Fibroblast of mammary gland (primary cell): ENCODE results near the gene AUTS2.

Experiments used
- DNase-seq: peaks from one replicate; pipeline ENCODE4 v3.0.0-alpha.2; 2010; ENCODE audit warnings: low read depth
- H3K4me3 ChIP-seq: 2 replicates; pipeline ENCODE4 v1.5.1; 2011; ENCODE audit warnings: low read depth, mild to moderate bottlenecking, low read length, moderate library complexity; ENCODE audit not compliant: control insufficient read depth
- TF ChIP-seq, protein P1 (sequence below): conservative IDR thresholded peaks from 2 replicates; pipeline ENCODE4 v1.5.1; 2011; ENCODE audit warnings: low read depth, low read length, inconsistent platforms; ENCODE audit not compliant: control insufficient read depth, insufficient read depth

The AUTS2 gene

DNA sequence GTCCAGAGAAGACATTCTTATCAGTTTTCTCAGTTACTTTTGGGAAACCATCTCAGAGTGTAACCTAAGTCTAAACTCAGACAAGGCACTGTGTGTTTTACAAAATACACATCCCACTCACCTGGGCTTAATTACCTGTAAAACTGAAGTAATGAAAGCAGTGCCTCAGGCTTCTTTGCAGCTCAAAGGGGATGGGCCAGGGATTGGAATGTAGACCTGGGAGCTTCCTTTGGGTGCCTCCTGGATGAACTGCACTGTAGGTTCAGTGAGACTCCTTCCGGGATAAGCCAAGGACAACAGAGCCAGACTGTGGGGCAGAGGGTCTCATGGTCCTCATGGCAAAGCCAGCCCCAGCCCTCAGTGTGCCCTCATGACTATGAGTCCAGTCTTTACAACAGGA, 861.3 kb downstream of the AUTS2 start:
- H3K4me3 ChIP-seq: no peak overlapping the region
- no peak for DNase-seq
- TF ChIP-seq, protein P1, sequence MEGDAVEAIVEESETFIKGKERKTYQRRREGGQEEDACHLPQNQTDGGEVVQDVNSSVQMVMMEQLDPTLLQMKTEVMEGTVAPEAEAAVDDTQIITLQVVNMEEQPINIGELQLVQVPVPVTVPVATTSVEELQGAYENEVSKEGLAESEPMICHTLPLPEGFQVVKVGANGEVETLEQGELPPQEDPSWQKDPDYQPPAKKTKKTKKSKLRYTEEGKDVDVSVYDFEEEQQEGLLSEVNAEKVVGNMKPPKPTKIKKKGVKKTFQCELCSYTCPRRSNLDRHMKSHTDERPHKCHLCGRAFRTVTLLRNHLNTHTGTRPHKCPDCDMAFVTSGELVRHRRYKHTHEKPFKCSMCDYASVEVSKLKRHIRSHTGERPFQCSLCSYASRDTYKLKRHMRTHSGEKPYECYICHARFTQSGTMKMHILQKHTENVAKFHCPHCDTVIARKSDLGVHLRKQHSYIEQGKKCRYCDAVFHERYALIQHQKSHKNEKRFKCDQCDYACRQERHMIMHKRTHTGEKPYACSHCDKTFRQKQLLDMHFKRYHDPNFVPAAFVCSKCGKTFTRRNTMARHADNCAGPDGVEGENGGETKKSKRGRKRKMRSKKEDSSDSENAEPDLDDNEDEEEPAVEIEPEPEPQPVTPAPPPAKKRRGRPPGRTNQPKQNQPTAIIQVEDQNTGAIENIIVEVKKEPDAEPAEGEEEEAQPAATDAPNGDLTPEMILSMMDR: no peak

- TF ChIP-seq, protein P1: no peak
- DNase-seq: no peak
- no peak overlapping the region for H3K4me3 ChIP-seq
Observed at GRCh38 chr7:70460071-70460470, 861.8 kb downstream of the AUTS2 start.

- H3K4me3 ChIP-seq: no peak overlapping the region
- TF ChIP-seq, protein P1: no peak
- DNase-seq: no peak
Observed at GRCh38 chr7:70460562-70460961, 862.3 kb downstream of the AUTS2 start.

GRCh38 chr7:70463352-70463938, 865.2 kb downstream of the AUTS2 start:
- DNase-seq: no peak
- TF ChIP-seq, protein P1: no peak
- H3K4me3 ChIP-seq: no peak overlapping the region

DNA sequence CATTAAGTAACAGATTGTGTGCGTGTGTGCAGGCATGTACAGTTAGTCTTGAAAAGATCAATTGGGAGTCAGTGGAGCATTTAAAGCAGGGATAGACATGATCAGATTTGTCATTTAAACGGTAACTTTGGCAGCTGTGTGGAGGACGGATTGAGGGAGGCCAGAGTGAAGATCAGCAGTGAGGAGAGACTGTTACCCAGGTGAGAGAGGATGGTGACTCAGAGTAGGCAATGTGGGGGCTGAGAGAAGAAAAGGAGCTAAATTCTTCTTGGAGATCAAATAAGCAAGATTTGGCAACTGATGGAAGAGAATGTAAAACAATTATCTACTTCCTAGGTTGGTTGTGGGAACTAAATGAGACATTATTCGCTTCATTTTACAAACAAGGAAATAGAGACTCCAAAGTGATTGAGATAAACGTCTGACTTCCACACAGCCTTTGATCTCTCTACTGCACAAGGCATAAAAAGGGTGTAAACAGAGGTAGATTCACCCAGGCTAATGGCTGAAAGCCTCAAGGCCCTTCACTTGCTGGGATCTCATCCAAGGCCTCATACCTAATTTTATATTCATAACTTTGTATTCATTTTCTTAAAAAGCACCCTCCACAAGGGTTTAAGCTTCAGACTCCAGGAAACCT, 868.6 kb downstream of the AUTS2 start:
- H3K4me3 ChIP-seq: no peak overlapping the region
- no peak for DNase-seq
- TF ChIP-seq, protein P1: no peak

GRCh38 chr7:70470746-70471145, 872.5 kb downstream of the AUTS2 start:
- no peak overlapping the region for H3K4me3 ChIP-seq
- no peak for DNase-seq
- TF ChIP-seq, protein P1: no peak

DNA sequence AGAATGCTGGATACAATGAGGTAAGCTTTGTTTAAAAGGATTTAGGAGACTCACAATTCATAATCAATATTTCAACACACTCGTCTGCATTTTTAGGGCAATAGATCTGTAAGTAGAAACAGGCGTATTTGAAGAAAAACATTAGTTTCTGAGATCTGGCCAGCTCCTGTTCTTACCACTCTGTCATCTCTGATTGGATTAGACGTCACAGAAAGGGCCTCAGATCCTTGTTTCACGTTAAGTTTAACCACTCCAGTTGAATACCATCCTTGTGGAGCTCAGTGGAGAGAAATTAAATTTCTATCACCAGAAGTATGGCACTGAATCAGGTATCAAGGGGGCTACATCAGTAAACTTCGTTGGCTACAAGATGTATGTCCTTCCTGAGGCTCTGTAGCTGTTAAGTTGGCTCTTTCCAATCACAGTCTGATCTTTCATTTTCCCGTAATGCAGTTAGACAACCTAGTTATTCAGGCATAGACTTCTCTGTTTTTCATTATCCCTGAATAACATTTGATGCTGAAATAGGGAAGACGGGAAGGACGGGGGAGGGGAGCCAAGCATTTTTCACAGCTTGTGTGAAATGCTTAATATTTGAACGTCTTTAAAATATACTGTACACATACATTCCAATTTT, 874.4 kb downstream of the AUTS2 start:
- peak; percentile 32 for DNase-seq
- no peak overlapping the region for H3K4me3 ChIP-seq
- TF ChIP-seq, protein P1: no peak
